Aortic smooth muscle cell (primary cell): ENCODE data around the gene HES1. TPM values are rescaled to one million over a fixed set of nuclear protein-coding genes. Genes with fewer than 3 reads are reported as not detected.

Source experiments
- total RNA-seq: library from RNA; depleted of rRNA; stranded (reverse); fragments of >200 nt; gene quantifications from 2 replicates; pipeline ENCODE4 v1.2.3, GENCODE V29; 2014

Gene HES1
- 7.0 and 15.7 TPM in 2 replicates for total RNA-seq

GRCh38 chr3:194135806-194136518, at the start of gene HES1:
HES1 (plus strand) TSS chr3:194136148; CDS start chr3:194136381, 233 bp downstream.

Other genes starting within 250 kb of the HES1 start
- not detected in 2 replicates for gene CPN2, start 215.2 kb downstream of the HES1 start, total RNA-seq
- gene LRRC15, start 233.6 kb downstream of the HES1 start, total RNA-seq, result 0.40 and 2.5 TPM in 2 replicates